A549 (cell line): ENCODE results near the gene PTH2.

Experiments used
- ATOH8 ChIP-seq: fragments of 250-450 bp; sonication (Bioruptor Pico); IDR thresholded peaks from 2 replicates; pipeline ENCODE4 v1.5.0; 2020; ENCODE audit warnings: low read depth, mild to moderate bottlenecking, moderate library complexity
- BHLHE40 ChIP-seq: IDR thresholded peaks from 2 replicates; pipeline ENCODE4 v1.6.1; 2012; ENCODE audit warnings: low read depth, low read length, inconsistent platforms
- CEBPB ChIP-seq, 2 experiments: fragments of >200 bp in 1 of 2; sonication (Bioruptor Twin) in 1 of 2; formaldehyde crosslinking in 1 of 2; IDR thresholded peaks; 2 replicates each; pipeline ENCODE4 v1.6.1; 2012 to 2016
- CTCF ChIP-seq: fragments of >200 bp; sonication (Bioruptor Twin); formaldehyde crosslinking; IDR thresholded peaks from 3 replicates; pipeline ENCODE4 v1.5.1; 2016
- EP300 ChIP-seq, 2 experiments: fragments of >200 bp; sonication (Bioruptor Twin); formaldehyde crosslinking; IDR thresholded peaks; 2 replicates in 1 of 2; 3 replicates in 1 of 2; pipeline ENCODE4 v1.6.1; 2016 to 2017
- MAX ChIP-seq: IDR thresholded peaks from 2 replicates; pipeline ENCODE4 v1.6.1; 2012
- MAZ ChIP-seq: fragments of 150-350 bp; IDR thresholded peaks from 2 replicates; pipeline ENCODE4 v1.6.1; 2014; ENCODE audit warnings: antibody characterized with exemption, low read depth, low read length, borderline replicate concordance
- MYC ChIP-seq: IDR thresholded peaks from 2 replicates; pipeline ENCODE4 v1.6.1; 2012; ENCODE audit warnings: mild to moderate bottlenecking, inconsistent platforms, low read length, improper control_type of control experiment, borderline replicate concordance
- POLR2A ChIP-seq: IDR thresholded peaks from 2 replicates; pipeline ENCODE4 v1.6.1; 2012; ENCODE audit warnings: mild to moderate bottlenecking, low read length
- RARB ChIP-seq: fragments of 250-450 bp; sonication (Bioruptor Pico); IDR thresholded peaks from 2 replicates; pipeline ENCODE4 v1.8.0; 2021; ENCODE audit warnings: mild to moderate bottlenecking, moderate library complexity
- RNF2 ChIP-seq: fragments of 200-600 bp; sonication (generic); IDR thresholded peaks from 2 replicates; pipeline ENCODE4 v1.6.1; 2016; ENCODE audit warnings: low read depth, mild to moderate bottlenecking, antibody characterized with exemption, moderate library complexity, borderline replicate concordance
- SREBF2 ChIP-seq: fragments of 450-650 bp; IDR thresholded peaks from 2 replicates; pipeline ENCODE4 v1.6.1; 2014; ENCODE audit warnings: mild to moderate bottlenecking, moderate library complexity
- USF2 ChIP-seq: fragments of 450-650 bp; IDR thresholded peaks from 2 replicates; pipeline ENCODE4 v1.6.1; 2014; ENCODE audit warnings: antibody characterized with exemption

- TF ChIP-seq CTCF = no peak
- no peak for TF ChIP-seq SREBF2
- no peak for TF ChIP-seq BHLHE40
- no peak for TF ChIP-seq MYC
- no peak for TF ChIP-seq USF2
- TF ChIP-seq POLR2A = no peak
- TF ChIP-seq CEBPB (IDR thresholded peaks at IDR 0.05) = no peak
- TF ChIP-seq RNF2 = no peak
- no peak for TF ChIP-seq EP300 (IDR thresholded peaks at IDR 0.05)
- no peak for TF ChIP-seq MAX
- TF ChIP-seq RARB (CRISPR knock-in tag) = no peak
- no peak for TF ChIP-seq ATOH8 (CRISPR knock-in tag)
- TF ChIP-seq MAZ = no peak
Observed at GRCh38 chr19:49441210-49441959, 18.1 kb upstream of the PTH2 start, which contains the start of gene SLC17A7.
